ENCODE results near the gene OR7A10.
"Not testable (repeated sequence)": the region's sequence is repeated elsewhere in the genome, so short reads cannot be mapped to it uniquely, and the experiment has no call there.

GRCh38 chr19:14792250-14792649 is 56.5 kb downstream of the OR7A10 start:
- not testable (repeated sequence) for TF ChIP-seq CTCF (conservative IDR thresholded peaks at IDR 0.05; ENCODE audit: low read length); EZH2phosphoT487 (IDR thresholded peaks at IDR 0.05; ENCODE audit: borderline replicate concordance)
